Activated T-cell treated with anti-CD3 and anti-CD28 coated beads, Interleukin-2, amount 50 U/mL, for 24 hours (primary cell): ENCODE data around the gene MIOX.

Experiments used
- DNase-seq: peaks from one replicate; pipeline ENCODE4 v3.0.0-alpha.2; 2020
- H3K27ac Mint-ChIP-seq: 2 replicates; pipeline ENCODE4 v1.8.0; 2020; ENCODE audit warnings: mild to moderate bottlenecking, mixed read lengths
- H3K27me3 Mint-ChIP-seq: 2 replicates; pipeline ENCODE4 v1.8.0; 2020; ENCODE audit warnings: mixed read lengths
- H3K36me3 Mint-ChIP-seq: 2 replicates; pipeline ENCODE4 v1.8.0; 2020; ENCODE audit warnings: low read depth, mixed read lengths
- H3K4me1 Mint-ChIP-seq: 2 replicates; pipeline ENCODE4 v1.8.0; 2020; ENCODE audit warnings: low read depth, mixed read lengths
- H3K4me3 Mint-ChIP-seq: 2 replicates; pipeline ENCODE4 v1.8.0; 2020; ENCODE audit warnings: mild to moderate bottlenecking, moderate library complexity, mixed read lengths
- H3K9me3 Mint-ChIP-seq: 2 replicates; pipeline ENCODE4 v1.8.0; 2020; ENCODE audit warnings: mixed read lengths

Gene MIOX

DNA sequence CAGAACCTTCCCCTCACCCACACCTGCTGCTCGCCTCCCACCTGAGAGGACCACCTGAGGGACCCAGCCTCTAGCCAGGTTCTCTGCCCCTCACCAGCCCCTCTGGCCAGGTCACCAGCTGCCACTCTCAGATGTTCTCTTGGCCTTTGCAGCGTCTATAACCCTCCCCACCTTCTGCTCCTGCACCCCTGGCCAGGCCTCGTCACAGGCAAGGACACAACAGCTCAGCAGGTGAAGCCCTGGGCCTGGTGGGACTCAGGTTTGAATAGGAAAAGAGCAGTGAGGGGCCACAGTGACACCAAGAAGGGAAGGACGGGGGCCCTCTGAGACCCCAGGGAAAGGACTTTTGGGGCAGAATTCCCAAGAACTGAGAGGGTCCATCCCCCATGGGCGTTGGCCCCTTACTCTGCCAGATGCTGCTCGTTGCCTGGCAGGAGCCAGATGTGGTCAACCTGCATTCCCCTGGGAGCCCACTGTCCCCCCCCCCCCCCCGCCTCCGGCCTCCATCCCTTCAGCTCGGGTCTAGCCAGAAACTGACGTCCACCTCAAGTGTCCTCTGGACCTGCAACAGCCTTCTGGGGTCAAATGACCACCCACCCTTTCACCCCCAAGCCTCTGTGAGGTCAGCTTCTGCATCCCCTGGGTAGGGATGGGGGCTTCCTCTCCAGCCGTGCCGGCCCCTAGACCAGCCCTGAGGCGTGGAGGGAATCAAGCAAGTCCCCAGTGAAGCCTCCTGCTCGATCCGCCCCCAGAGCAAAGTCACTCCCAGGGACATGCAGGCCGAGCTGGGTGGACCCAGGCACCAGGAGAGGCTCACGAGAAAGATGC is 40.6 kb upstream of the MIOX start:
- H3K36me3 Mint-ChIP-seq = peaks cover 81% of the 10 kb centered on the region
- no peaks in the 10 kb centered on the region for H3K9me3 Mint-ChIP-seq
- peak overlapping the region; percentile 90 for H3K27ac Mint-ChIP-seq
- DNase-seq = no peak
- H3K4me3 Mint-ChIP-seq = no peak overlapping the region
- no peaks in the 10 kb centered on the region for H3K27me3 Mint-ChIP-seq
- peaks cover 22% of the 10 kb centered on the region for H3K4me1 Mint-ChIP-seq

GRCh38 chr22:50446708-50447575 is 39.7 kb upstream of the MIOX start:
- Mint-ChIP-seq H3K4me1 (peaks cover 27% of the 10 kb centered on the region), H3K4me3 (no peak overlapping the region), H3K27ac (peak overlapping the region; percentile 44), H3K27me3 (no peaks in the 10 kb centered on the region), H3K36me3 (peaks cover 81% of the 10 kb centered on the region), H3K9me3 (no peaks in the 10 kb centered on the region)
- no peak for DNase-seq

- Mint-ChIP-seq H3K4me3 (no peak overlapping the region), H3K27me3 (no peaks in the 10 kb centered on the region), H3K4me1 (peaks cover 29% of the 10 kb centered on the region), H3K27ac (peak overlapping the region; percentile 67), H3K36me3 (peaks cover 84% of the 10 kb centered on the region), H3K9me3 (no peaks in the 10 kb centered on the region)
- DNase-seq = no peak
Observed at GRCh38 chr22:50447576-50448551, 38.8 kb upstream of the MIOX start.

- DNase-seq = no peak
- H3K4me3 Mint-ChIP-seq = no peak overlapping the region
- no peaks in the 10 kb centered on the region for H3K27me3 Mint-ChIP-seq
- H3K9me3 Mint-ChIP-seq = no peaks in the 10 kb centered on the region
- peak overlapping the region; percentile 82 for H3K27ac Mint-ChIP-seq
- peaks cover 89% of the 10 kb centered on the region for H3K36me3 Mint-ChIP-seq
- H3K4me1 Mint-ChIP-seq = peaks cover 22% of the 10 kb centered on the region
Observed at GRCh38 chr22:50452649-50453048, 34.0 kb upstream of the MIOX start.

DNA sequence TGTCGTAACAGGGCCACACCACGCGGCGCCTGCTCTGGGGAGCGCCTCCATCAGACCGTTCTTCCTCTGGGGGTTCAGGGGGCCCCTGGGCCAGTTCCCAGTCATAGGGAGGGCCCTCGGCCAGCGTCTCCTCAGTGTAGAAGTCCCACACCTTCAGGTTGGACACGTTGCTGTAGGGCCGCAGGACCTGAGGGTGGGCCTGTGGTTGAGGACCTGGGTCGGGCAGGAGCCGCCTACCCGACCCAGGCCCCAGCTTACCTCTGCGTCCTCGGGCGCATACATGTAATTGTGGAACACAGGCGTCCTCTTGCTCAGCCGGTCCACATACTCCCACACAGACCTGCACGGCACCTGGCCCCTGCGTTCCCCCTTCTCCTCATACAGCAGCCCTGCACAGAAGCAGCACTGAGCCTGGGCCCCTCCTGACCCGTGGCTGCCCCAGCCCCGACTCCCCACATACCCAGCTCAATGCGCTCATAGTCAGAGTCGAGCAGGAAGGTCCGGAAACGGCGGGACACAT is 32.0 kb upstream of the MIOX start:
- Mint-ChIP-seq H3K27ac (peak overlapping the region; percentile 82), H3K4me1 (peaks cover 22% of the 10 kb centered on the region), H3K4me3 (no peak overlapping the region), H3K27me3 (no peaks in the 10 kb centered on the region), H3K36me3 (peaks cover 87% of the 10 kb centered on the region), H3K9me3 (no peaks in the 10 kb centered on the region)
- no peak for DNase-seq

DNA sequence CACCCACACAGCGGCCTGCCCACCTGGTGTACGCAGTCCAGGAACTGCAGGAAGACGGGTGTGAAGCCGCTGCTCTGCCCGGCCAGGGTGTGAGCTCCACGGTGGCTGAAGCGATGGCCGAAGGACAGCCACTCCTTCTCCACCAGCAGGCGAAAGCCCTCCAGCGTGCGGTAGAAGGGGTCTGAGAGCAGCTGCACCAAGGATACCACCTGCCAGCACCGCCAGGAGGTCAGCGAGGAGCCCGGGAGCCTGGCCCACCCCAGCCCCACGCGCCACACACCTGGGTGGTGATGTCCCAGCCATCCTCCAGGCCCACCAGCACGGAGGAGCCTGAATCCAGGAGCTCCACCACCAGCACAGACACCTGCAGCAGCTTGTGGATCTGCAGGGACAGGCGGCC is 31.5 kb upstream of the MIOX start:
- DNase-seq = no peak
- Mint-ChIP-seq H3K9me3 (no peaks in the 10 kb centered on the region), H3K27me3 (no peaks in the 10 kb centered on the region), H3K27ac (peak overlapping the region; percentile 37), H3K4me3 (no peak overlapping the region), H3K4me1 (peaks cover 22% of the 10 kb centered on the region), H3K36me3 (peaks cover 89% of the 10 kb centered on the region)

DNA sequence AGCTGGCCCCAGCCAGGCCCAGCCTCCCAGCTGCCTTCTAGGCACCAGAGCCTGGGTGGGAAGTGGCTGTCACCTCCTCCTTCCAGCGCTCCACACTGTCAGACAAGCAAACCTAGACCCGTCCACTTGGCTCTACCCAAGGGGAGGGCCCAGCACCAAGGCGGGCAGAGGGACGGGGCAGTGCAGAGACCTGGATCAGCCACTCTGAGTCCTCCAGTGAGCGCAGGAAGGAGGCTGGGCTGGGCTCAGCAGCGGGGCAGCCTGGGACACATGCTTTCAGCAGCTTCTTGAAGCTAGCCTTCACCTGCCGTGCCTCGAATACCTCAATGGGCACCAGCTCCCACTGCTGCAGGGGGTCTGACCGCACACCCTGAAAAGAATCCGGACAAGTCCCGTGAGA is 30.6 kb upstream of the MIOX start:
- Mint-ChIP-seq H3K4me3 (no peak overlapping the region), H3K9me3 (no peaks in the 10 kb centered on the region), H3K27ac (peak overlapping the region; percentile 57), H3K4me1 (peaks cover 22% of the 10 kb centered on the region), H3K27me3 (no peaks in the 10 kb centered on the region), H3K36me3 (peaks cover 91% of the 10 kb centered on the region)
- no peak for DNase-seq

DNA sequence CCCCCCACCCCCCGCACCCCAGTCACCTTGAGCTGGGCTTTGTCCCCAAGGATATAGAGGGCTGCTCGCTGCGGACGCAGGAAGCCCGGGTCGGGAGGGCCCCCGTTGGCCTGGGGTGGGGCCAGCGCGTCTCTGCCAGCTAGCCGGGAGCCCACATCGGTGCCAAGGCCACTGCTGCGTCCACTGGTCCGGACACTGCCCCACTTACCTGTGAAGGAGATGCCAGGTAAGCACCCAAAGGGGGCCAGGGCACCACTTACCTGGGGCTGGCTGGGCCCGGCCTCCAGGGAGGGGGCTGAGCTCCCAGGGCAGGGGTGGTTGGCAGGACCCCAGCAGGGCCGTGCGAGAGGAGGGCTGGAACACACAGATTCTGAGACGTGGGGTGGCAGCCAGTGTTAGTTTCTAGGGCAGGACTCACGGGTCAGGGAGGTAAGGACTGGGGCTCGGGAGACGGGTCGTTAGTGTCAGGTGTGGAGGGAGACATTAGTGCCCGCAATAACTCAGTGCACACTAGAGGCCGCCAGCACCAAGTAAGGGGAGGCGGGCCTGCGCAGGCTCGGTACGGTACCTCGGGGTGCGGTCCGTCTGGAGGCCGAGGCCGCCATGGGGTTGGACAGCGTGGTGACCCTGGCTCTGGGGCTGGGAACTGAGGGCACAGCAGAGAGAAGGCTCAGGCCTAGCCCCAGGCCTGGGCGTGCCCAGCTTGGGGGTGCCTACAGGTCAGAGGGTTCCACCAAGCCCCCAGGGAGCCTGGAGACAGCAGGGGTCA is 30.0 kb upstream of the MIOX start:
- Mint-ChIP-seq H3K27ac (peak overlapping the region; percentile 64), H3K27me3 (no peaks in the 10 kb centered on the region), H3K4me3 (no peak overlapping the region), H3K4me1 (peaks cover 17% of the 10 kb centered on the region), H3K36me3 (peaks cover 91% of the 10 kb centered on the region), H3K9me3 (no peaks in the 10 kb centered on the region)
- no peak for DNase-seq

DNA sequence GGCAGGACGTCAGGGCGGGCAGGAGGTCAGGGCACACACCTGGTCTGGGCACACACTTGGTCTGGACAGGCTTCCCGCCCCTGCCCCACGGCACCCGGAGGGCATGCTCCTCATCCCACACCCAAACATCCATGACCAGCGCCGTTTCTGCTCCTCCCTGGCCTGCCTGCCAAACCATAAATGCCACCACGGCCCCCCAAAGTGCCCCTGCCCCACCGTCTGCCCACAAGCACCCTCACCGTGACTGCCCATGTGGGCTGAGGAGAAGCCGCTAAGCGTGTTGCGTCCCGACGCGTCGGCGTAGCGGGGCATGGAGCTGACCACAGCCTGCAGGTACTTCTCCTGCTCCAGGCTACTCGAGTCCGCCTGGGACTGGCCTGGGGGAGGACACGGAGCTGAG is 27.6 kb upstream of the MIOX start:
- peaks cover 91% of the 10 kb centered on the region for H3K36me3 Mint-ChIP-seq
- H3K27me3 Mint-ChIP-seq = no peaks in the 10 kb centered on the region
- DNase-seq = no peak
- peaks cover 3% of the 10 kb centered on the region for H3K4me1 Mint-ChIP-seq
- H3K9me3 Mint-ChIP-seq = no peaks in the 10 kb centered on the region
- H3K27ac Mint-ChIP-seq = peak overlapping the region; percentile 75
- H3K4me3 Mint-ChIP-seq = no peak overlapping the region

- peaks cover 91% of the 10 kb centered on the region for H3K36me3 Mint-ChIP-seq
- no peaks in the 10 kb centered on the region for H3K4me1 Mint-ChIP-seq
- no peak for DNase-seq
- no peaks in the 10 kb centered on the region for H3K9me3 Mint-ChIP-seq
- no peak overlapping the region for H3K4me3 Mint-ChIP-seq
- no peaks in the 10 kb centered on the region for H3K27me3 Mint-ChIP-seq
- H3K27ac Mint-ChIP-seq = no peak overlapping the region
Observed at GRCh38 chr22:50459496-50460140, 27.0 kb upstream of the MIOX start.

GRCh38 chr22:50460938-50461337 is 25.7 kb upstream of the MIOX start:
- Mint-ChIP-seq H3K4me3 (no peak overlapping the region), H3K27ac (no peak overlapping the region), H3K9me3 (no peaks in the 10 kb centered on the region), H3K4me1 (no peaks in the 10 kb centered on the region), H3K27me3 (no peaks in the 10 kb centered on the region), H3K36me3 (peaks cover 92% of the 10 kb centered on the region)
- no peak for DNase-seq

GRCh38 chr22:50461536-50461935 is 25.1 kb upstream of the MIOX start:
- Mint-ChIP-seq H3K27ac (no peak overlapping the region), H3K4me1 (peaks cover 3% of the 10 kb centered on the region), H3K27me3 (no peaks in the 10 kb centered on the region), H3K4me3 (no peak overlapping the region), H3K9me3 (no peaks in the 10 kb centered on the region), H3K36me3 (peaks cover 94% of the 10 kb centered on the region)
- DNase-seq = no peak

DNA sequence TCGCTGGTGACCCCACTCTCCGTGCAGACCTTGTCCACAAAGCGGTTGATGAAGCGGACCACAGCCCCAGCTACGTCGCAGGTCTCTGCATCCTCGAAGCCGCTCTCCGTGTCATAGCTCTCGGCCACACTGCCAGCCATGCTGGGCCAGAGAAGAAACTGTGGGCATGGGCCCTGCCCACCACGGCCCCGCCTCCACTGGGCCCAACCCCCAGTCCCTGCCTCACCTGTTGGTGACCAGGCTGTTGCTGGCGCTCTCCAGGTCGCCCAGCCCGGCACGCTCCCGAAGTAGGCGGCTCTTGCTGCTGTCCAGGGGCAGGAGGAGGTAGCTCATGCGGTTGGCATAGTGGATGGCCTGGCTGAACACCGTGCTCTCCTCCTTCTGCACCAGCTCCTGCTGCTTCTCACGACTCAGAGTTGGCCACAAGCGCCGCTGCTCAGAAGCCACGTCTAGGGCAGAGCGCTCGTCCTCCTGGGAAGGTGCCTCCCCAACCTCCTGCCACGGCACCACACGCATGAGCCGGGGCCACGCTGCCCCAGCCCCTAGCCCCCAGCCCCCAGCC is 24.6 kb upstream of the MIOX start:
- no peak overlapping the region for H3K27ac Mint-ChIP-seq
- H3K4me1 Mint-ChIP-seq = peaks cover 8% of the 10 kb centered on the region
- no peak for DNase-seq
- H3K9me3 Mint-ChIP-seq = no peaks in the 10 kb centered on the region
- H3K4me3 Mint-ChIP-seq = no peak overlapping the region
- H3K36me3 Mint-ChIP-seq = peaks cover 94% of the 10 kb centered on the region
- no peaks in the 10 kb centered on the region for H3K27me3 Mint-ChIP-seq
